Activated CD4-positive, alpha-beta memory T cell treated with anti-CD3 and anti-CD28 coated beads for 36 hours (primary cell): ENCODE results near the gene FNDC4. TPM values are rescaled to one million over a fixed set of nuclear protein-coding genes. Genes with fewer than 3 reads are reported as not detected.

Source experiments
- CTCF ChIA-PET: fragments of 350-600 bp; sonication (Branson Sonifier 250); formaldehyde crosslinking; loops from one replicate; lab custom pipeline; 2021; ENCODE audit warnings: antibody characterized with exemption, inconsistent platforms; lab: Charles Lee
- POLR2A ChIA-PET: fragments of 350-600 bp; sonication (Branson Sonifier 250); formaldehyde crosslinking; loops from one replicate; lab custom pipeline; 2021; ENCODE audit warnings: antibody characterized with exemption; lab: Charles Lee
- DNase-seq: peaks from one replicate; pipeline ENCODE4 v3.0.0-alpha.2; 2020
- H3K27ac Mint-ChIP-seq: one replicate; pipeline ENCODE4 v1.8.0; 2021; ENCODE audit warnings: mixed read lengths
- H3K27me3 Mint-ChIP-seq: one replicate; pipeline ENCODE4 v1.8.0; 2021; ENCODE audit warnings: mixed read lengths
- H3K36me3 Mint-ChIP-seq: one replicate; pipeline ENCODE4 v1.8.0; 2021; ENCODE audit warnings: mixed read lengths
- H3K4me1 Mint-ChIP-seq: one replicate; pipeline ENCODE4 v1.8.0; 2021; ENCODE audit warnings: low read depth, mixed read lengths
- H3K4me3 Mint-ChIP-seq: one replicate; pipeline ENCODE4 v1.8.0; 2021; ENCODE audit warnings: mild to moderate bottlenecking, mixed read lengths
- H3K9me3 Mint-ChIP-seq: one replicate; pipeline ENCODE4 v1.8.0; 2021; ENCODE audit warnings: mixed read lengths
- intact Hi-C: fragments of 100-400 bp; cut with micrococcal nuclease; formaldehyde crosslinking; loops from one replicate; pipeline ENCODE4 v1.15.1; 2023
- total RNA-seq, 2 experiments: library from RNA; stranded (reverse); gene quantifications; one replicate each; pipeline ENCODE4 v1.2.3, GENCODE V29; 2021

The FNDC4 gene
- total RNA-seq, 2 experiments from 2014 or later: 0.22 to 0.38 TPM

GRCh38 chr2:27507293-27507692 is 12.3 kb upstream of the FNDC4 start:
- intact Hi-C loops: no loop called here
- POLR2A ChIA-PET: no interaction called here
- Mint-ChIP-seq H3K36me3 (no peaks in the 10 kb centered on the region), H3K27me3 (no peaks in the 10 kb centered on the region), H3K4me1 (no peaks in the 10 kb centered on the region), H3K4me3 (no peak overlapping the region), H3K27ac (no peak overlapping the region), H3K9me3 (no peaks in the 10 kb centered on the region)
- DNase-seq: no peak
- CTCF ChIA-PET: interaction anchor here (0.8 kb wide), 1 partner anchor 198 kb away, joined by 3 read pairs; no protein-coding TSS in a partner anchor

- DNase-seq: no peak
- CTCF ChIA-PET: interaction anchor here (0.8 kb wide), 1 partner anchor 198 kb away, joined by 3 read pairs; no protein-coding TSS in a partner anchor
- no peaks in the 10 kb centered on the region for H3K27me3 Mint-ChIP-seq
- H3K27ac Mint-ChIP-seq: no peak overlapping the region
- intact Hi-C loops: no loop called here
- H3K9me3 Mint-ChIP-seq: no peaks in the 10 kb centered on the region
- no peaks in the 10 kb centered on the region for H3K36me3 Mint-ChIP-seq
- POLR2A ChIA-PET: no interaction called here
- no peak overlapping the region for H3K4me3 Mint-ChIP-seq
- H3K4me1 Mint-ChIP-seq: no peaks in the 10 kb centered on the region
Observed at GRCh38 chr2:27506587-27506986, 11.6 kb upstream of the FNDC4 start.

- Mint-ChIP-seq H3K4me1 (no peaks in the 10 kb centered on the region), H3K9me3 (no peaks in the 10 kb centered on the region), H3K4me3 (no peak overlapping the region), H3K27me3 (peaks cover 7% of the 10 kb centered on the region), H3K27ac (no peak overlapping the region), H3K36me3 (no peaks in the 10 kb centered on the region)
- intact Hi-C loops: no loop called here
- CTCF ChIA-PET: no interaction called here
- no peak for DNase-seq
- POLR2A ChIA-PET: no interaction called here
Observed at GRCh38 chr2:27502142-27502541, 7.1 kb upstream of the FNDC4 start.

- no peaks in the 10 kb centered on the region for H3K36me3 Mint-ChIP-seq
- H3K27me3 Mint-ChIP-seq: peaks cover 16% of the 10 kb centered on the region
- no peak overlapping the region for H3K27ac Mint-ChIP-seq
- H3K4me3 Mint-ChIP-seq: no peak overlapping the region
- H3K9me3 Mint-ChIP-seq: no peaks in the 10 kb centered on the region
- POLR2A ChIA-PET: no interaction called here
- intact Hi-C loops: no loop called here
- no peak for DNase-seq
- H3K4me1 Mint-ChIP-seq: no peaks in the 10 kb centered on the region
- CTCF ChIA-PET: no interaction called here
Observed at GRCh38 chr2:27501042-27501441, 6.0 kb upstream of the FNDC4 start.

GRCh38 chr2:27498975-27499374 is 4.0 kb upstream of the FNDC4 start:
- DNase-seq: no peak
- ChIA-PET POLR2A (no interaction called here), CTCF (interaction anchor here (1.7 kb wide), 1 partner anchor 184 kb away, joined by 5 read pairs; no protein-coding TSS in a partner anchor)
- Mint-ChIP-seq H3K36me3 (no peaks in the 10 kb centered on the region), H3K4me1 (peaks cover 2% of the 10 kb centered on the region), H3K27me3 (peaks cover 30% of the 10 kb centered on the region), H3K4me3 (no peak overlapping the region), H3K9me3 (no peaks in the 10 kb centered on the region), H3K27ac (no peak overlapping the region)
- intact Hi-C loops: no loop called here

GRCh38 chr2:27497288-27497627 is 2.3 kb upstream of the FNDC4 start:
- no peak overlapping the region for H3K4me3 Mint-ChIP-seq
- ChIA-PET POLR2A (no interaction called here), CTCF (interaction anchor here (1.7 kb wide), 1 partner anchor 186 kb away, joined by 5 read pairs; no protein-coding TSS in a partner anchor)
- H3K9me3 Mint-ChIP-seq: no peaks in the 10 kb centered on the region
- no peak overlapping the region for H3K27ac Mint-ChIP-seq
- H3K36me3 Mint-ChIP-seq: no peaks in the 10 kb centered on the region
- peaks cover 3% of the 10 kb centered on the region for H3K4me1 Mint-ChIP-seq
- intact Hi-C loops: no loop called here
- no peak for DNase-seq
- peaks cover 39% of the 10 kb centered on the region for H3K27me3 Mint-ChIP-seq

- DNase-seq: no peak
- Mint-ChIP-seq H3K27ac (no peak within 1 kb of the TSS), H3K27me3 (peaks cover 39% of the 10 kb centered on the region), H3K4me1 (peaks cover 3% of the 10 kb centered on the region), H3K36me3 (no peaks in the 10 kb centered on the region), H3K9me3 (no peaks in the 10 kb centered on the region), H3K4me3 (peak within 1 kb of the TSS; percentile 63)
- ChIA-PET POLR2A (no interaction called here), CTCF (no interaction called here)
- intact Hi-C loops: no loop called here
Observed at GRCh38 chr2:27496357-27497287, 1.6 kb upstream of the FNDC4 start, which contains the start of gene GCKR. GCKR (plus strand) TSS chr2:27496839; CDS start chr2:27496905, 66 bp downstream.

GRCh38 chr2:27495840-27496356 is 898 bp upstream of the FNDC4 start:
- intact Hi-C loops: no loop called here
- H3K4me1 Mint-ChIP-seq: peaks cover 10% of the 10 kb centered on the region
- no peak for DNase-seq
- H3K36me3 Mint-ChIP-seq: no peaks in the 10 kb centered on the region
- ChIA-PET CTCF (interaction anchor here (0.8 kb wide), 1 partner anchor 408 kb away, joined by 3 read pairs; no protein-coding TSS in a partner anchor), POLR2A (interaction anchor here (0.6 kb wide), 1 partner anchor 50 kb away, joined by 3 read pairs; no protein-coding TSS in a partner anchor)
- H3K27ac Mint-ChIP-seq: no peak overlapping the region
- H3K27me3 Mint-ChIP-seq: peaks cover 39% of the 10 kb centered on the region
- peak overlapping the region; percentile 63 for H3K4me3 Mint-ChIP-seq
- no peaks in the 10 kb centered on the region for H3K9me3 Mint-ChIP-seq

GRCh38 chr2:27494284-27494943 is 586 bp downstream of the FNDC4 start:
- CTCF ChIA-PET: no interaction called here
- intact Hi-C loops: no loop called here
- Mint-ChIP-seq H3K9me3 (no peaks in the 10 kb centered on the region), H3K4me3 (peak overlapping the region; percentile 44), H3K27ac (no peak overlapping the region), H3K36me3 (peaks cover 3% of the 10 kb centered on the region), H3K27me3 (peaks cover 39% of the 10 kb centered on the region), H3K4me1 (peaks cover 23% of the 10 kb centered on the region)
- DNase-seq: no peak
- POLR2A ChIA-PET: interaction anchor here (1.1 kb wide), 1 partner anchor 66 kb away, joined by 4 read pairs; the partner anchor contains the start of gene NRBP1

- H3K9me3 Mint-ChIP-seq: no peaks in the 10 kb centered on the region
- peaks cover 27% of the 10 kb centered on the region for H3K4me1 Mint-ChIP-seq
- intact Hi-C loops: no loop called here
- ChIA-PET POLR2A (interaction anchor here (1.1 kb wide), 1 partner anchor 65 kb away, joined by 4 read pairs; the partner anchor contains the start of gene NRBP1), CTCF (no interaction called here)
- H3K36me3 Mint-ChIP-seq: peaks cover 3% of the 10 kb centered on the region
- H3K4me3 Mint-ChIP-seq: peak overlapping the region; percentile 44
- peaks cover 36% of the 10 kb centered on the region for H3K27me3 Mint-ChIP-seq
- no peak for DNase-seq
- no peak overlapping the region for H3K27ac Mint-ChIP-seq
Observed at GRCh38 chr2:27493948-27494283, 1.1 kb downstream of the FNDC4 start.

- Mint-ChIP-seq H3K4me1 (peaks cover 31% of the 10 kb centered on the region), H3K27me3 (peaks cover 36% of the 10 kb centered on the region), H3K36me3 (peaks cover 3% of the 10 kb centered on the region), H3K9me3 (no peaks in the 10 kb centered on the region), H3K4me3 (no peak overlapping the region), H3K27ac (no peak overlapping the region)
- intact Hi-C loops: no loop called here
- ChIA-PET POLR2A (interaction anchor here (0.5 kb wide), 1 partner anchor 213 kb away, joined by 3 read pairs; no protein-coding TSS in a partner anchor), CTCF (no interaction called here)
- no peak for DNase-seq
Observed at GRCh38 chr2:27492557-27492956, 2.4 kb downstream of the FNDC4 start.
